Progenitor cell of endocrine pancreas (in vitro differentiated cells): Measurements from ENCODE around the gene MYO3A. TPM values are rescaled to one million over a fixed set of nuclear protein-coding genes. Genes with fewer than 3 reads are reported as not detected.
A peak's percentile ranks its signal among the peaks of the same experiment; 100 is the strongest.

ENCODE experiments used
- DNase-seq: peaks from one replicate; pipeline ENCODE4 v3.0.0; 2021; ENCODE audit warnings: low spot score; ENCODE audit not compliant: unreplicated experiment
- H3K27ac Mint-ChIP-seq: 2 replicates; pipeline ENCODE4 v1.8.0; 2021; ENCODE audit warnings: mild to moderate bottlenecking, moderate library complexity, mixed read lengths
- H3K27me3 Mint-ChIP-seq: 2 replicates; pipeline ENCODE4 v1.8.0; 2021; ENCODE audit warnings: mixed read lengths
- H3K36me3 Mint-ChIP-seq: 2 replicates; pipeline ENCODE4 v1.8.0; 2022; ENCODE audit warnings: mixed read lengths; ENCODE audit not compliant: insufficient read depth
- H3K4me1 Mint-ChIP-seq: 2 replicates; pipeline ENCODE4 v1.8.0; 2021; ENCODE audit warnings: low read depth, mixed read lengths
- H3K4me3 Mint-ChIP-seq: 2 replicates; pipeline ENCODE4 v1.8.0; 2021; ENCODE audit warnings: low read depth, mild to moderate bottlenecking, moderate library complexity, mixed read lengths
- H3K9me3 Mint-ChIP-seq: 2 replicates; pipeline ENCODE4 v1.8.0; 2021; ENCODE audit warnings: low read depth, mixed read lengths
- CTCF ChIP-seq: fragments of 200-600 bp; sonication (generic); IDR thresholded peaks from one replicate; pipeline ENCODE4 v1.5.0; 2021; ENCODE audit warnings: antibody characterized with exemption, mild to moderate bottlenecking; ENCODE audit not compliant: unreplicated experiment
- total RNA-seq: library from RNA; stranded (reverse); gene quantifications from 2 replicates; pipeline ENCODE4 v1.2.1, GENCODE V29; 2021

MYO3A gene
- total RNA-seq, 1 donor from 2014 or later, result 18.0 TPM

GRCh38 chr10:25912866-25913265 lies 21.2 kb upstream of the MYO3A start:
- Mint-ChIP-seq H3K27me3 (no peaks in the 10 kb centered on the region), H3K27ac (no peak overlapping the region), H3K4me1 (peaks cover 10% of the 10 kb centered on the region), H3K36me3 (peaks cover 1% of the 10 kb centered on the region), H3K9me3 (peaks cover 35% of the 10 kb centered on the region), H3K4me3 (no peak overlapping the region)
- DNase-seq, result no peak
- TF ChIP-seq CTCF, result no peak

- no peak overlapping the region for H3K4me3 Mint-ChIP-seq
- no peaks in the 10 kb centered on the region for H3K27me3 Mint-ChIP-seq
- no peak overlapping the region for H3K27ac Mint-ChIP-seq
- no peak for TF ChIP-seq CTCF
- peaks cover 1% of the 10 kb centered on the region for H3K36me3 Mint-ChIP-seq
- H3K4me1 Mint-ChIP-seq, result peaks cover 1% of the 10 kb centered on the region
- peaks cover 22% of the 10 kb centered on the region for H3K9me3 Mint-ChIP-seq
- no peak for DNase-seq
Observed at GRCh38 chr10:25914776-25915175, 19.3 kb upstream of the MYO3A start.

GRCh38 chr10:25934621-25935139 lies 651 bp downstream of the MYO3A start:
- H3K4me3 Mint-ChIP-seq, result peak overlapping the region; percentile 96
- H3K9me3 Mint-ChIP-seq, result no peaks in the 10 kb centered on the region
- no peaks in the 10 kb centered on the region for H3K36me3 Mint-ChIP-seq
- no peaks in the 10 kb centered on the region for H3K27me3 Mint-ChIP-seq
- H3K27ac Mint-ChIP-seq, result peak overlapping the region; percentile 92
- peaks cover 13% of the 10 kb centered on the region for H3K4me1 Mint-ChIP-seq
- TF ChIP-seq CTCF, result peak; percentile 78
- DNase-seq, result peak; percentile 51

- Mint-ChIP-seq H3K36me3 (peaks cover 3% of the 10 kb centered on the region), H3K4me1 (peaks cover 13% of the 10 kb centered on the region), H3K4me3 (no peak overlapping the region), H3K27me3 (no peaks in the 10 kb centered on the region), H3K27ac (no peak overlapping the region), H3K9me3 (no peaks in the 10 kb centered on the region)
- no peak for DNase-seq
- no peak for TF ChIP-seq CTCF
Observed at GRCh38 chr10:25938405-25938804, 4.4 kb downstream of the MYO3A start.

- H3K4me3 Mint-ChIP-seq, result no peak overlapping the region
- H3K4me1 Mint-ChIP-seq, result no peaks in the 10 kb centered on the region
- no peak for TF ChIP-seq CTCF
- H3K27ac Mint-ChIP-seq, result no peak overlapping the region
- peaks cover 16% of the 10 kb centered on the region for H3K36me3 Mint-ChIP-seq
- peaks cover 13% of the 10 kb centered on the region for H3K9me3 Mint-ChIP-seq
- DNase-seq, result no peak
- no peaks in the 10 kb centered on the region for H3K27me3 Mint-ChIP-seq
Observed at GRCh38 chr10:25944771-25945170, 10.7 kb downstream of the MYO3A start.
